OCI-LY7 (cell line): ENCODE data around the gene ODAD3.

Source experiments
- CTCF ChIP-seq: fragments of 200-600 bp; sonication (generic); conservative IDR thresholded peaks from 2 replicates; pipeline ENCODE4 v1.5.1; 2014; ENCODE audit warnings: mild to moderate bottlenecking, antibody characterized with exemption, low read length, moderate library complexity, mixed read lengths
- EZH2phosphoT487 ChIP-seq: fragments of 200-600 bp; sonication (generic); IDR thresholded peaks from 2 replicates; pipeline ENCODE4 v1.6.1; 2018; ENCODE audit warnings: low read depth, borderline replicate concordance, mild to moderate bottlenecking, mixed run types, antibody characterized with exemption, low read length, moderate library complexity, mixed read lengths

- TF ChIP-seq CTCF, result no peak
- no peak for TF ChIP-seq EZH2phosphoT487
These were observed 11.1 kb downstream of the ODAD3 start for GRCh38 chr19:11423791-11424181.
